CD14-positive monocyte (primary cell): ENCODE data around the gene DOC2A. TPM values are rescaled to one million over a fixed set of nuclear protein-coding genes. Genes with fewer than 3 reads are reported as not detected.
A peak's percentile ranks its signal among the peaks of the same experiment; 100 is the strongest.

ENCODE experiments used
- DNase-seq, 3 donors: peaks; one replicate each; pipeline ENCODE4 v3.0.0-alpha.2; 2011 to 2022
- H2AFZ ChIP-seq: 2 replicates; pipeline ENCODE4 v1.6.0; 2012; ENCODE audit warnings: mild to moderate bottlenecking, low read depth, low read length, inconsistent platforms; ENCODE audit not compliant: insufficient read depth, poor library complexity, severe bottlenecking
- H3K27ac ChIP-seq, 2 donors: 1 replicate in 1 of 2; 2 replicates in 1 of 2; pipeline ENCODE4 v1.5.1; 2012 to 2013; ENCODE audit warnings: low read length in 2 of 2, control low read depth in 1 of 2, inconsistent platforms in 1 of 2, low read depth in 1 of 2, mild to moderate bottlenecking in 1 of 2
- H3K27me3 ChIP-seq, 2 donors: one replicate each; pipeline versions ENCODE4 v1.6.0 to v1.6.1; 2011 to 2013; ENCODE audit warnings: low read length in 2 of 2; ENCODE audit not compliant: control insufficient read depth in 2 of 2, insufficient read depth in 2 of 2
- H3K36me3 ChIP-seq, 2 donors: replicated peaks in 1 of 2; 1 replicate in 1 of 2; 2 replicates in 1 of 2; pipeline versions ENCODE4 v1.5.1 to v1.6.1; 2012 to 2013; ENCODE audit warnings: low read length in 2 of 2, control low read depth in 1 of 2, inconsistent platforms in 1 of 2, mild to moderate bottlenecking in 1 of 2; ENCODE audit not compliant: insufficient read depth in 2 of 2, control insufficient read depth in 1 of 2
- H3K4me1 ChIP-seq, 2 donors: 1 replicate in 1 of 2; 2 replicates in 1 of 2; pipeline versions ENCODE4 v1.5.1 to v1.6.1; 2012 to 2013; ENCODE audit warnings: low read length in 2 of 2, control low read depth in 1 of 2, inconsistent platforms in 1 of 2, mild to moderate bottlenecking in 1 of 2, moderate library complexity in 1 of 2; ENCODE audit not compliant: insufficient read depth in 2 of 2, control insufficient read depth in 1 of 2
- H3K4me2 ChIP-seq: replicated peaks from 2 replicates; pipeline ENCODE3; 2012; ENCODE audit warnings: low read length, moderate library complexity, mild to moderate bottlenecking; ENCODE audit not compliant: poor library complexity, severe bottlenecking; ENCODE audit errors: extremely low read depth
- H3K4me3 ChIP-seq, 3 experiments: fragments of 200-600 bp in 1 of 3; sonication (generic) in 1 of 3; replicated peaks in 1 of 3; 1 replicate in 2 of 3; 2 replicates in 1 of 3; pipeline ENCODE4 v1.5.1; 2011 to 2013; ENCODE audit warnings: low read length in 3 of 3, mild to moderate bottlenecking in 3 of 3, control low read depth in 2 of 3, low read depth in 2 of 3, inconsistent platforms in 1 of 3, moderate library complexity in 1 of 3
- H3K79me2 ChIP-seq: 2 replicates; pipeline ENCODE4 v1.6.0; 2012; ENCODE audit warnings: mild to moderate bottlenecking, control low read depth, inconsistent platforms, low read length, moderate library complexity; ENCODE audit not compliant: insufficient read depth
- H3K9ac ChIP-seq: 2 replicates; pipeline ENCODE4 v1.6.0; 2017; ENCODE audit warnings: low read length, mild to moderate bottlenecking; ENCODE audit not compliant: insufficient read depth, poor library complexity, severe bottlenecking
- H3K9me3 ChIP-seq, 2 donors: replicated peaks in 1 of 2; 1 replicate in 1 of 2; 2 replicates in 1 of 2; pipeline versions ENCODE4 v1.5.1 to v1.6.1; 2012 to 2013; ENCODE audit warnings: low read length in 2 of 2, control low read depth in 1 of 2; ENCODE audit not compliant: control insufficient read depth in 1 of 2, insufficient read depth in 1 of 2
- H4K20me1 ChIP-seq: 2 replicates; pipeline ENCODE4 v1.6.0; 2012; ENCODE audit warnings: mild to moderate bottlenecking, low read length, control low read depth, moderate library complexity; ENCODE audit not compliant: insufficient read depth
- H3K27ac Mint-ChIP-seq, 7 donors: one replicate each; pipeline ENCODE4 v1.8.0; 2020; ENCODE audit warnings: mild to moderate bottlenecking in 7 of 7, mixed read lengths in 7 of 7, moderate library complexity in 6 of 7, inconsistent platforms in 2 of 7
- H3K27me3 Mint-ChIP-seq, 3 donors: one replicate each; pipeline ENCODE4 v1.8.0; 2021 to 2022; ENCODE audit warnings: low read depth in 3 of 3, mild to moderate bottlenecking in 3 of 3, mixed read lengths in 3 of 3, moderate library complexity in 3 of 3, inconsistent platforms in 1 of 3
- H3K36me3 Mint-ChIP-seq, 2 donors: one replicate each; pipeline ENCODE4 v1.8.0; 2020; ENCODE audit warnings: mixed read lengths in 2 of 2, inconsistent platforms in 1 of 2, mild to moderate bottlenecking in 1 of 2
- H3K4me1 Mint-ChIP-seq: one replicate; pipeline ENCODE4 v1.8.0; 2020; ENCODE audit warnings: mild to moderate bottlenecking, mixed read lengths
- H3K4me3 Mint-ChIP-seq, 2 donors: one replicate each; pipeline ENCODE4 v1.8.0; 2020; ENCODE audit warnings: mild to moderate bottlenecking in 2 of 2, mixed read lengths in 2 of 2, moderate library complexity in 1 of 2
- H3K9me3 Mint-ChIP-seq, 7 donors: one replicate each; pipeline ENCODE4 v1.8.0; 2020 to 2022; ENCODE audit warnings: mixed read lengths in 7 of 7, mild to moderate bottlenecking in 6 of 7, moderate library complexity in 6 of 7, inconsistent platforms in 2 of 7
- CTCF ChIP-seq: fragments of 200-600 bp; IDR thresholded peaks from one replicate; pipeline ENCODE4 v1.8.0; 2022; ENCODE audit warnings: antibody characterized with exemption, mild to moderate bottlenecking
- WGBS: methylation state at CpG from one replicate; pipeline ENCODE4 v1.1.5; 2013; ENCODE audit warnings: missing lambda C conversion rate; ENCODE audit not compliant: insufficient coverage; 5-methylcytosine and 5-hydroxymethylcytosine counted together
- intact Hi-C, 2 donors: fragments of 100-400 bp; cut with micrococcal nuclease; formaldehyde crosslinking; loops; one replicate each; pipeline versions ENCODE4 v1.15.0 to v1.15.1; 2023
- polyA plus RNA-seq, 3 donors: library from polyadenylated mRNA; depleted of rRNA in 1 of 3; unstranded in 2 of 3; stranded (reverse) in 1 of 3; fragments of 300-500 nt in 2 of 3; fragments of >200 nt in 1 of 3; fragmentation: Illumina TruSeq in 2 of 3; gene quantifications; 1 replicate in 2 of 3; 2 replicates in 1 of 3; pipeline ENCODE4 v1.2.3, GENCODE V29; 2012 to 2021

DOC2A gene
- polyA plus RNA-seq, 3 donors: 0.23 to 3.7 (median 0.66) TPM

GRCh38 chr16:30032083-30032819, 21.4 kb upstream of the DOC2A start:
- peaks cover 0 to 8% (median 5%) of the 10 kb centered on the region in 7 donors for H3K9me3 Mint-ChIP-seq
- peak overlapping the region in 1 of 2 donors; percentile 86 for H3K4me3 Mint-ChIP-seq
- Histone ChIP-seq H2AFZ (no peak overlapping the region), H3K27ac (no peak overlapping the region), H3K79me2 (no peaks in the 10 kb centered on the region), H3K36me3 (no peaks in the 10 kb centered on the region), H3K4me2 (no peak overlapping the region), H3K4me3 (no peak overlapping the region), H4K20me1 (no peaks in the 10 kb centered on the region), H3K9me3 (peaks cover 0 to 6% of the 10 kb centered on the region in 2 donors), H3K4me1 (peaks cover 0 to 4% of the 10 kb centered on the region in 2 donors), H3K27me3 (peaks cover 30 to 54% of the 10 kb centered on the region in 2 donors), H3K9ac (no peak overlapping the region)
- peak; percentile 81 for TF ChIP-seq CTCF
- DNase-seq: peak; percentile 45 to 64 (median 53)
- H3K4me1 Mint-ChIP-seq: peaks cover 3% of the 10 kb centered on the region
- intact Hi-C loops: no loop called here
- WGBS: 0% methylated on average over 6 of the region's 12 CpGs
- no peak overlapping the region for H3K27ac Mint-ChIP-seq
- H3K27me3 Mint-ChIP-seq: peaks cover 49 to 85% (median 63%) of the 10 kb centered on the region in 3 donors
- H3K36me3 Mint-ChIP-seq: no peaks in the 10 kb centered on the region

GRCh38 chr16:30031477-30031918, 20.7 kb upstream of the DOC2A start:
- H4K20me1 ChIP-seq: no peaks in the 10 kb centered on the region
- WGBS: 15% methylated on average over 7 of the region's 11 CpGs
- no peak overlapping the region for H3K9ac ChIP-seq
- H2AFZ ChIP-seq: no peak overlapping the region
- no peak overlapping the region for H3K27ac Mint-ChIP-seq
- no peak for DNase-seq
- no peak overlapping the region for H3K4me3 ChIP-seq
- H3K4me3 Mint-ChIP-seq: peak overlapping the region in 1 of 2 donors; percentile 86
- H3K27me3 ChIP-seq: peaks cover 30 to 59% of the 10 kb centered on the region in 2 donors
- intact Hi-C loops: no loop called here
- no peaks in the 10 kb centered on the region for H3K36me3 ChIP-seq
- H3K36me3 Mint-ChIP-seq: no peaks in the 10 kb centered on the region
- H3K4me1 Mint-ChIP-seq: peaks cover 3% of the 10 kb centered on the region
- H3K9me3 Mint-ChIP-seq: peaks cover 0 to 8% (median 5%) of the 10 kb centered on the region in 7 donors
- no peak for TF ChIP-seq CTCF
- H3K9me3 ChIP-seq: peaks cover 0 to 6% of the 10 kb centered on the region in 2 donors
- H3K79me2 ChIP-seq: no peaks in the 10 kb centered on the region
- no peak overlapping the region for H3K27ac ChIP-seq
- H3K4me1 ChIP-seq: peaks cover 0 to 4% of the 10 kb centered on the region in 2 donors
- no peak overlapping the region for H3K4me2 ChIP-seq
- peaks cover 54 to 89% (median 69%) of the 10 kb centered on the region in 3 donors for H3K27me3 Mint-ChIP-seq
